ENCODE results near the gene ADRM1. TPM values are rescaled to one million over a fixed set of nuclear protein-coding genes. Genes with fewer than 3 reads are reported as not detected.

ADRM1 gene
- total RNA-seq, 2 experiments from 2014 or later, result 40.8 to 44.3 TPM

DNA sequence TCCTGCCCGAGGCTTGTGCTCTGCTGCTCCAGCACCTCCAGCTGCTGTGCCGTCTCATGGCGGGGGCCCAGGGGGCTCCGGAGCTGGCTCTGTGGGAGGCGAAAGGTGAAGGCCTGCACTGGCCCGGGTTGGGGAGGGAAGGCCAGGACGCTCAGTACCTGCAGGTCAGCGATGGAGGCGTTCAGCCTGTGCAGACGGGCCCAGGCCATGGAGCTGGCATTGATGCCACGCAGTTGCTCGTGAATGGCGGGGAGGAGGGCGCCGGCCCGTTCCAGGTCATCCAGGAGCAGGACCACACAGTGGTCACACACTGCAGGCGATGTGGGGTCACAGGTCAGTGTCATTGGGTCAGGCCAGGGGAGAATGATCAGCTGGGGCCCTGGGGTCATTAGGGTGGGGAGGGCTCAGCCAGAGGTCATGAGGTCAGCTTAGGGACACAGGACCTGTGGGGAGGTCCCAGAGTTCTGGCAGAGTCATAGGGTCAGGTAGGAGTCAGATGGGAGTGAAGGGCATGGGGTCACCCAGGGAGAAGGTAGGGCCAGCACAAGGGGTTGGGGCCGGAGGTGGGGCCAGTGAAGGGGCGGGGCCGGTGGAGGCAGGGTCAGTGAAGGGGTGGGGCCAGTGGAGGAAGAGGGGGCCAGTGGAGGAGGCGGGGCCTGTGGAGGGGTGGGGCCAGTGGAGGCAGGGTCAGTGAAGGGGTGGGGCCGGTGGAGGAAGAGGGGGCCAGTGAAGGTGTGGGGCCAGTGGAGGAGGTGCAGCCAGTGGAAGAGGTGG lies 18.0 kb downstream of the ADRM1 start:
- H3K9me3 ChIP-seq (ENCODE audit: control insufficient read depth in 1 of 2, insufficient read depth in 1 of 2, low read length in 2 of 2), result peaks cover 0 to 22% of the 10 kb centered on the region in 2 experiments
- Mint-ChIP-seq H3K36me3 (ENCODE audit: low read depth) (no peaks in the 10 kb centered on the region), H3K9me3 (no peaks in the 10 kb centered on the region), H3K27ac (no peak overlapping the region), H3K27me3 (no peaks in the 10 kb centered on the region), H3K4me3 (no peak overlapping the region), H3K4me1 (ENCODE audit: low read depth) (no peaks in the 10 kb centered on the region)
- H3K36me3 ChIP-seq (ENCODE audit: insufficient read depth, low read length), result no peaks in the 10 kb centered on the region
- H3K27ac ChIP-seq (ENCODE audit: low read depth in 1 of 2, low read length in 2 of 2), result no peak overlapping the region
- H3K27me3 ChIP-seq (ENCODE audit: control insufficient read depth in 1 of 2, insufficient read depth in 2 of 2, low read length in 2 of 2), result no peaks in the 10 kb centered on the region
- H3K4me3 ChIP-seq (ENCODE audit: low read length), result no peak overlapping the region
- intact Hi-C loops (cut with DNase I, micrococcal nuclease), result no loop called here
- CTCF ChIA-PET, result no interaction called here
- TF ChIP-seq, protein P1, sequence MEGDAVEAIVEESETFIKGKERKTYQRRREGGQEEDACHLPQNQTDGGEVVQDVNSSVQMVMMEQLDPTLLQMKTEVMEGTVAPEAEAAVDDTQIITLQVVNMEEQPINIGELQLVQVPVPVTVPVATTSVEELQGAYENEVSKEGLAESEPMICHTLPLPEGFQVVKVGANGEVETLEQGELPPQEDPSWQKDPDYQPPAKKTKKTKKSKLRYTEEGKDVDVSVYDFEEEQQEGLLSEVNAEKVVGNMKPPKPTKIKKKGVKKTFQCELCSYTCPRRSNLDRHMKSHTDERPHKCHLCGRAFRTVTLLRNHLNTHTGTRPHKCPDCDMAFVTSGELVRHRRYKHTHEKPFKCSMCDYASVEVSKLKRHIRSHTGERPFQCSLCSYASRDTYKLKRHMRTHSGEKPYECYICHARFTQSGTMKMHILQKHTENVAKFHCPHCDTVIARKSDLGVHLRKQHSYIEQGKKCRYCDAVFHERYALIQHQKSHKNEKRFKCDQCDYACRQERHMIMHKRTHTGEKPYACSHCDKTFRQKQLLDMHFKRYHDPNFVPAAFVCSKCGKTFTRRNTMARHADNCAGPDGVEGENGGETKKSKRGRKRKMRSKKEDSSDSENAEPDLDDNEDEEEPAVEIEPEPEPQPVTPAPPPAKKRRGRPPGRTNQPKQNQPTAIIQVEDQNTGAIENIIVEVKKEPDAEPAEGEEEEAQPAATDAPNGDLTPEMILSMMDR (IDR thresholded peaks at IDR 0.05), result no peak
- no peaks in the 10 kb centered on the region for H3K4me1 ChIP-seq (ENCODE audit: insufficient read depth, low read length)
- ATAC-seq (ENCODE audit: poor library complexity), result no peak
- POLR2A ChIA-PET, result no interaction called here
- no peak for DNase-seq

DNA sequence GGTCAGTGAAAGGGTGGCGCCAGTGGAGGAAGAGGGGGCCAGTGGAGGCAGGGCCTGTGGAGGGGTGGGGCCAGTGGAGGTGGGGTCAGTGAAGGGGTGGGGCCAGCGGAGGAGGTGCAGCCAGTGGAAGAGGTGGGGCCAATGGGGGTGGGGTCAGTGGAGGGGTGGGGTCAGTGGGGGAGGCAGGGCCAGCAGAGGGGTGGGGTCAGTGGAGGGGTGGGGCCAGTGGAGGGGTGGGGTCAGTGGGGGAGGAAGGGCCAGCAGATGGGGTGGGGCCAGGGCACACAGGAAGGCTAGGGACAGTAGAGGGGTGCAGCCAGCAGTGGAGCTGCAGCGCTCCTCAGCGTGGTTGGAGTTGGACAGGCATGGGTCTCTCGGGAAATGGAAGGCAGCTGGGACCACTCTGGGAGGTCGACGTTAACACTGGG lies 18.7 kb downstream of the ADRM1 start:
- H3K36me3 ChIP-seq (ENCODE audit: insufficient read depth, low read length), result no peaks in the 10 kb centered on the region
- TF ChIP-seq, protein P1 (IDR thresholded peaks at IDR 0.05), result no peak
- no peaks in the 10 kb centered on the region for H3K9me3 Mint-ChIP-seq
- peak; percentile 37 for ATAC-seq (ENCODE audit: poor library complexity)
- POLR2A ChIA-PET, result no interaction called here
- CTCF ChIA-PET, result no interaction called here
- peak in 2 of 14 experiments; percentile 28 to 48 for DNase-seq
- H3K27me3 ChIP-seq (ENCODE audit: control insufficient read depth in 1 of 2, insufficient read depth in 2 of 2, low read length in 2 of 2), result no peaks in the 10 kb centered on the region
- H3K9me3 ChIP-seq (ENCODE audit: control insufficient read depth in 1 of 2, insufficient read depth in 1 of 2, low read length in 2 of 2), result peaks cover 0 to 22% of the 10 kb centered on the region in 2 experiments
- no peak overlapping the region for H3K27ac ChIP-seq (ENCODE audit: low read depth in 1 of 2, low read length in 2 of 2)
- intact Hi-C loops (cut with DNase I, micrococcal nuclease), result no loop called here
- no peaks in the 10 kb centered on the region for H3K27me3 Mint-ChIP-seq
- no peaks in the 10 kb centered on the region for H3K4me1 Mint-ChIP-seq (ENCODE audit: low read depth)
- no peak overlapping the region for H3K4me3 Mint-ChIP-seq
- H3K4me1 ChIP-seq (ENCODE audit: insufficient read depth, low read length), result no peaks in the 10 kb centered on the region
- H3K36me3 Mint-ChIP-seq (ENCODE audit: low read depth), result no peaks in the 10 kb centered on the region
- no peak overlapping the region for H3K4me3 ChIP-seq (ENCODE audit: low read length)
- H3K27ac Mint-ChIP-seq, result no peak overlapping the region

DNA sequence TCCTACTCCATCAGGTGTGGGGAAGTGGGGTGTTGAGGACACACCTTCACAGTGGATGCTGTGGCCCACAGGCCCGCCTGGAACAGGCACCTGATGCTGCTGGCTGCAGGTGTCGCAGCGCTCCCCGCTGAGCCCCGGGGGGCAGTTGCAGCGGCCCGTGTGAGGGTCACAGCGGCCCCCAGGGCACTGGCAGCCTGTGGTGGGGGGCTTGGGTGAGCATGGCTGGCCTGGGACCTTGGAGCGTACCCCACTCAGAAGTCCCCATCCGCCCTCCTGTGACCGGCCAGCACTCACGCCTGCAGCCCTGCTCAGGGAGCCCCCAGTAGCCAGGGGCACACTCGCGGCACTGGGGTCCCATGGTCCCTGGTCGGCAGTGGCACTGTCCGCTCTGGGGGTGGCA lies 19.2 kb downstream of the ADRM1 start:
- H3K9me3 Mint-ChIP-seq, result no peaks in the 10 kb centered on the region
- H3K27me3 Mint-ChIP-seq, result no peaks in the 10 kb centered on the region
- no peak for ATAC-seq (ENCODE audit: poor library complexity)
- no peaks in the 10 kb centered on the region for H3K36me3 ChIP-seq (ENCODE audit: insufficient read depth, low read length)
- no peaks in the 10 kb centered on the region for H3K4me1 Mint-ChIP-seq (ENCODE audit: low read depth)
- no peak overlapping the region for H3K4me3 ChIP-seq (ENCODE audit: low read length)
- H3K4me3 Mint-ChIP-seq, result no peak overlapping the region
- H3K36me3 Mint-ChIP-seq (ENCODE audit: low read depth), result no peaks in the 10 kb centered on the region
- no peaks in the 10 kb centered on the region for H3K27me3 ChIP-seq (ENCODE audit: control insufficient read depth in 1 of 2, insufficient read depth in 2 of 2, low read length in 2 of 2)
- intact Hi-C loops (cut with DNase I, micrococcal nuclease), result no loop called here
- H3K9me3 ChIP-seq (ENCODE audit: control insufficient read depth in 1 of 2, insufficient read depth in 1 of 2, low read length in 2 of 2), result peaks cover 0 to 22% of the 10 kb centered on the region in 2 experiments
- ChIA-PET CTCF (no interaction called here), POLR2A (no interaction called here)
- no peaks in the 10 kb centered on the region for H3K4me1 ChIP-seq (ENCODE audit: insufficient read depth, low read length)
- DNase-seq, result no peak
- TF ChIP-seq, protein P1 (IDR thresholded peaks at IDR 0.05), result no peak
- no peak overlapping the region for H3K27ac ChIP-seq (ENCODE audit: low read depth in 1 of 2, low read length in 2 of 2)
- H3K27ac Mint-ChIP-seq, result no peak overlapping the region

All from CD4-positive, alpha-beta T cell (primary cell).